NCI-H1092 (cell line): ENCODE measurements around the gene PCDHGA7.
"Not testable (repeated sequence)": the region's sequence is repeated elsewhere in the genome, so short reads cannot be mapped to it uniquely, and the experiment has no call there.

Experiments
- DNase-seq: peaks from one replicate; lab custom pipeline; 2025; lab: John Stamatoyannopoulos, UW

The PCDHGA7 gene

DNA sequence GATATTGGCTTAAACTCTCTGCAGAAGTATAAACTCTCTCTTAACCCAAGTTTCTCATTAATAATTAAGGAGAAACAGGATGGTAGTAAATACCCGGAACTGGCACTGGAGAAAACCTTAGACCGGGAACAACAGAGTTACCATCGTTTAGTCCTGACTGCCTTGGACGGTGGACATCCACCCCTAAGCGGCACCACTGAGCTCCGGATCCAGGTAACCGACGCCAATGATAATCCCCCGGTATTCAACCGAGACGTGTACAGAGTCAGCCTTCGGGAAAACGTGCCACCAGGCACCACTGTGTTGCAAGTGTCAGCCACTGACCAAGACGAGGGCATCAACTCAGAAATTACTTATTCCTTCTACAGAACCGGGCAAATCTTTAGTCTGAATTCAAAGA lies 16.1 kb downstream of the PCDHGA7 start:
- no peak for DNase-seq

DNA sequence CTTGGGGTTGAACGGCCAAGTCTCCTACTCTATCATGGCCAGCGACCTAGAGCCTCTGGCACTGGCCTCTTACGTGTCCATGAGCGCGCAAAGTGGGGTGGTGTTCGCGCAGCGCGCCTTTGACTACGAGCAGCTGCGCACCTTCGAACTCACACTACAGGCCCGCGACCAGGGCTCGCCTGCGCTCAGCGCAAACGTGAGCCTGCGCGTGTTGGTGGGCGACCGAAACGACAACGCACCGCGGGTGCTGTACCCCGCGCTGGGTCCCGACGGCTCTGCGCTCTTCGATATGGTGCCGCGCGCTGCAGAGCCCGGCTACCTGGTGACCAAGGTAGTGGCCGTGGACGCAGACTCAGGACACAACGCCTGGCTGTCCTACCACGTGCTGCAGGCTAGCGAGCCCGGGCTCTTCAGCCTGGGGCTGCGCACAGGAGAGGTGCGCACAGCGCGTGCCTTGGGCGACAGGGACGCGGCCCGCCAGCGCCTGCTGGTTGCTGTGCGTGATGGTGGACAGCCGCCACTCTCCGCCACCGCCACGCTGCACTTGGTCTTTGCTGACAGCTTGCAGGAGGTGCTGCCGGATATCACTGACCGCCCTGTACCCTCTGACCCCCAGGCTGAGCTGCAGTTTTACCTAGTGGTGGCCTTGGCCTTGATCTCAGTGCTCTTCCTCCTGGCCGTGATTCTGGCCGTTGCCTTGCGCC lies 17.2 kb downstream of the PCDHGA7 start:
- no peak for DNase-seq

DNA sequence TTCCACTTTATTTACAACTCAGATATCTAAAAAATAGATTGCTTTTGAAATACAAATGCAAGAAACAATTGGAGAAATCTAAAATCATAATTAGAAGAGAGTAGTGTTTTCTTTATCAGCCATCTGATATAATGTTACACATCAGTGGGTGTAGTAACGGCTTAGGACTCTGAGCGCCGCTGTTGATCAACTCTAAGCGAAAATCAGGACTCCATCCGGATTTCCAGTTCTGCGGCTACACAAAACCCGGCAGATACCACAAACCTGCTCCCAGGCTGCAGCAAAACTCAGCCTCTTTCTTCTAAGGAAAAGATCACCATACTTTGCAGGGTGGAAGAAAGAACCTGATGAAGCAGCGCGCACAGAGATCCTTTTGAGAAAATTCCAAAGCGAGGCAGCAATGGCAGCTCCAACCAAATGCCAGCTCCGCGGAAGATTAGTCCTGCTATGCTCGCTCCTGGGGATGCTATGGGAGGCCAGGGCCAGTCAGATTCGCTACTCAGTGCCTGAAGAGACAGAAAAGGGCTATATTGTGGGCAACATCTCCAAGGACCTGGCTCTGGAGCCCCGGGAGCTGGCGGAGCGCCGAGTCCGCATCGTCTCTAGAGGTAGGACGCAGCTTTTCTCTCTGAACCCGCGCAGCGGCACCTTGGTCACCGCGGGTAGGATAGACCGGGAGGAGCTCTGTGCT lies 20.2 kb downstream of the PCDHGA7 start, which contains the start of gene PCDHGA9:
TSS of gene PCDHGA9 (plus strand) at position 226 of the 691 bp plus-strand sequence. CDS start at position 401, 175 bp downstream.
- DNase-seq = no peak

DNA sequence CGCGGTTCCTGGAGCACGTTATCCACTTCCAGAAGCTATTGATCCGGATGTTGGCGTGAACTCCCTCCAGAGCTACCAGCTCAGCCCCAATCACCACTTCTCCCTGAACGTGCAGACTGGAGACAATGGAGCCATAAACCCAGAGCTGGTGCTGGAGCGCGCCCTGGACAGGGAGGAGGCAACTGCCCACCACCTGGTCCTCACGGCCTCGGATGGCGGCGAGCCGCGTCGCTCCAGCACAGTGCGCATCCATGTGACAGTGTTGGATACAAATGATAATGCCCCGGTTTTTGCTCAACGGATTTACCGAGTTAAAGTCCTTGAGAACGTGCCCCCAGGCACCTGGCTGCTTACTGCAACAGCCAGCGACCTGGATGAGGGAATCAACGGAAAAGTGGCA lies 20.8 kb downstream of the PCDHGA7 start:
- DNase-seq = no peak

DNA sequence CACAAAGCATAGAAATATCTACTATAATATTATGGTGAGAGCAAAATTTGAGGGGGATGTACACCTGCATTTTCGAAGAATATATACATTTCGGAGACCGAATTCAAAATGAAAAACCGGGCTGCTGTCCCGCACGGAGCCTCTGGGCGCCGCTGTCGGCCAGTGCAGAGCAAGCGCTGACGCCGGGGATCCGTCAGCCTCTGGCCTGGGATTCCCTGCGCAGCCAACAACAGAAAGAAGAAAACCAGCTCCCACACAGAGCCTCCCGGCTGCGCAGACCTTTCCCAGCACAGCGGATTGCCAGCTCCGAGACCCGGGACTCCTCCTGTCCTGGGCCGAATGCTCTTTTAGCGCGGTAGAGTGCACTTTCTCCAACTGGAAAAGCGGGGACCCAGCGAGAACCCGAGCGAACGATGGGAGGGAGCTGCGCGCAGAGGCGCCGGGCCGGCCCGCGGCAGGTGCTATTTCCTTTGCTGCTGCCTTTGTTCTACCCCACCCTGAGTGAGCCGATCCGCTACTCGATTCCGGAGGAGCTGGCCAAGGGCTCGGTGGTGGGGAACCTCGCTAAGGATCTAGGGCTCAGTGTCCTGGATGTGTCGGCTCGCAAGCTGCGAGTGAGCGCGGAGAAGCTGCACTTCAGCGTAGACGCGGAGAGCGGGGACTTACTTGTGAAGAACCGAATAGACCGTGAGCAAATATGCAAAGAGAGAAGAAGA lies 25.4 kb downstream of the PCDHGA7 start, which contains the start of gene PCDHGB6:
TSS of gene PCDHGB6 (plus strand) at position 232 of the 716 bp plus-strand sequence. CDS start at position 414, 182 bp downstream.
- DNase-seq = not testable (repeated sequence)

DNA sequence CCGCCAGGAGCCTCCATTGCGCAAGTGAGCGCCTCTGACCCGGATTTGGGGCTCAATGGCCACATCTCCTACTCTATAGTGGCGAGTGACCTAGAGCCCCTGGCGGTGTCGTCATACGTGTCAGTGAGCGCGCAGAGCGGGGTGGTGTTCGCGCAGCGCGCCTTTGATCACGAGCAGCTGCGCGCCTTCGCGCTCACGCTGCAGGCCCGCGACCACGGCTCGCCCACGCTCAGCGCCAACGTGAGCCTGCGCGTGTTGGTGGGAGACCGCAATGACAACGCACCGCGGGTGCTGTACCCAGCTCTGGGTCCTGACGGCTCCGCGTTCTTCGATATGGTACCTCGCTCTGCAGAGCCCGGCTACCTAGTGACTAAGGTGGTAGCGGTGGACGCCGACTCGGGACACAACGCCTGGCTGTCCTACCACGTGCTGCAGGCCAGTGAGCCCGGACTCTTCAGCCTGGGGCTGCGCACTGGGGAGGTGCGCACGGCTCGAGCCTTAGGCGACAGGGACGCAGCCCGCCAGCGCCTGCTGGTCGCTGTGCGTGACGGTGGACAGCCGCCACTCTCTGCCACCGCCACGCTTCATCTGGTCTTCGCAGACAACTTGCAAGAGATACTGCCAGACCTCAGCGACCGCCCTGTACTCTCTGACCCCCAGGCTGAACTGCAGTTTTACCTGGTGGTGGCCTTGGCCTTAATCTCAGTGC lies 27.2 kb downstream of the PCDHGA7 start:
- DNase-seq = no peak

DNA sequence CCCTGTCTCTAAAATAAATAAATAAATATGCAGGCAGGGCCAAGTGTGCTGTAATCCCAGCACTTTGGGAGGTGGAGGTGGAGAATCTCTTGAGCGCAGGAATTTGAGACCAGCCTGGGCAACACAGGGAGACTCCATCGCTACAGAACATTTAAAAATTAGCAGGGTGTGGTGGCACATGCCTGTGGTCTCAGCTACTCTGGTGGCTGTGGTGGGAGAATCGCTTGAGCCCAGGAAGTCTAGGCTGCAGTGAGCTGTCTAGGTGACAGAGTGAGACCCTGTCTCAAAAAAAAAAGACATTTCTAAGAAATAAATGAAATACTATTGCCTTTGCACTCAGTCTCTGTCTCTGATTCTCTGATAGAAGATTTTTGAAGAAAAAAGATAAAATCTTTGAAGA lies 29.0 kb downstream of the PCDHGA7 start:
- DNase-seq = no peak

DNA sequence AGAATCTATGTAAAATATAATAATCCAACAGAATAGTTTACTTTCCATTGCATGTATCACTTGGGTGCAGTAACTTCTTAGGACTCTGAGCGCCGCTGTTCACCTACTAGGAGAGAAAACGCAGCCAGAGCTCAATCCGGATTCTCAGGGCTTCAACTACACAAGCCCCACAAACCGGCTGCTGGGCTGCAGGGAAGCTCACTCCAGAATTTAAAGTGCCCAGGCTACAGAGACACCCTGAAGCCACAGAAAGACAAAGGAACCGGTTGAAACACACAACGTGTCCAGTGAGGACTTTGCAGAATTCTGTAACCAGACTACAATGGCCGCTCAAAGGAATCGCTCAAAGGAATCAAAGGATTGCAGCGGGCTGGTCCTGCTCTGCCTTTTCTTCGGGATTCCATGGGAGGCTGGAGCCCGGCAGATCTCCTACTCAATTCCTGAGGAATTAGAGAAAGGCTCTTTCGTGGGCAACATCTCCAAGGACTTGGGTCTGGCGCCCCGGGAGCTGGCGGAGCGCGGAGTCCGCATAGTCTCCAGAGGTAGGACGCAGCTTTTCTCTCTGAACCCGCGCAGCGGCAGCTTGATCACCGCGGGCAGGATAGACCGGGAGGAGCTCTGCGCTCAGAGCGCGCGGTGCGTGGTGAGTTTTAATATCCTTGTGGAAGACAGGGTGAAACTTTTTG lies 30.5 kb downstream of the PCDHGA7 start, which contains the start of gene PCDHGA10:
TSS of gene PCDHGA10 (plus strand) at position 134 of the 686 bp plus-strand sequence. CDS start at position 323, 189 bp downstream.
- no peak for DNase-seq

DNA sequence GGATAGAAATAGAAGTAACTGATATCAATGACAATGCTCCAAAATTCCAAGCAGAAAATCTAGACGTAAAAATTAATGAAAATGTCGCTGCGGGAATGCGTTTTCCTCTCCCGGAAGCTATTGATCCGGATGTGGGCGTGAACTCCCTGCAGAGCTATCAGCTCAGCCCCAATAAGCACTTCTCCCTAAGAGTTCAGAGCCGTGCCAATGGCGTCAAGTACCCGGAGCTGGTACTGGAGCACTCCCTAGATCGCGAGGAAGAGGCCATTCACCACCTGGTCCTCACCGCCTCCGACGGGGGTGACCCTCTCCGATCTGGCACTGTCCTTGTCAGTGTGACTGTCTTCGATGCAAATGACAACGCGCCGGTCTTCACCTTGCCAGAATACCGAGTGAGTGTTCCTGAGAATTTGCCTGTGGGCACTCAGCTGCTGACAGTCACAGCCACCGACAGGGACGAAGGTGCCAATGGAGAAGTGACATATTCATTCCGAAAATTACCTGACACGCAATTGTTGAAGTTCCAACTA lies 31.1 kb downstream of the PCDHGA7 start:
- no peak for DNase-seq

DNA sequence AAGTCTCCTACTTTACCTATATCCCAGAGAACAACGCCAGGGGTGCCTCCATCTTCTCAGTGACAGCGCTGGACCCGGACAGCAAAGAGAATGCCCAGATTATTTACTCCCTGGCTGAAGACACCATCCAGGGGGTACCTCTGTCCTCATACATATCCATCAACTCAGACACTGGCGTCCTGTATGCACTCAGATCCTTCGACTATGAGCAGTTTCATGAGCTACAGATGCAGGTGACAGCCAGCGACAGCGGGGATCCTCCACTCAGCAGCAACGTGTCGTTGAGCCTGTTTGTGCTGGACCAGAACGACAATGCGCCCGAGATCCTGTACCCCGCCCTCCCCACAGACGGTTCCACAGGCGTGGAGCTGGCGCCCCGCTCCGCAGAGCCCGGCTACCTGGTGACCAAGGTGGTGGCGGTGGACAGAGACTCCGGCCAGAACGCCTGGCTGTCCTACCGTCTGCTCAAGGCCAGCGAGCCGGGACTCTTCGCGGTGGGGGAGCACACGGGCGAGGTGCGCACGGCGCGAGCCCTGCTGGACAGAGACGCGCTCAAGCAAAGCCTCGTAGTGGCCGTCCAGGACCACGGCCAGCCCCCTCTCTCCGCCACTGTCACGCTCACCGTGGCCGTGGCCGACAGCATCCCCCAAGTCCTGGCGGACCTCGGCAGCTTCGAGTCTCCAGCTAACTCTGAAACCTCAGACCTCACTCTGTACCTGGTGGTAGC lies 32.2 kb downstream of the PCDHGA7 start:
- not testable (repeated sequence) for DNase-seq

DNA sequence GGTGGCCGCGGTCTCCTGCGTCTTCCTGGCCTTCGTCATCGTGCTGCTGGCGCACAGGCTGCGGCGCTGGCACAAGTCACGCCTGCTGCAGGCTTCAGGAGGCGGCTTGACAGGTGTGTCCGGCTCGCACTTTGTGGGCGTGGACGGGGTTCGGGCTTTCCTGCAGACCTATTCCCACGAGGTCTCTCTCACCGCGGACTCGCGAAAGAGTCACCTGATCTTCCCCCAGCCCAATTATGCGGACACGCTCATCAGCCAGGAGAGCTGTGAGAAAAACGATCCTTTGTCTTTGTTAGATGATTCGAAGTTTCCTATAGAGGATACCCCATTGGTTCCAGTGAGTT lies 32.7 kb downstream of the PCDHGA7 start:
- not testable (repeated sequence) for DNase-seq

DNA sequence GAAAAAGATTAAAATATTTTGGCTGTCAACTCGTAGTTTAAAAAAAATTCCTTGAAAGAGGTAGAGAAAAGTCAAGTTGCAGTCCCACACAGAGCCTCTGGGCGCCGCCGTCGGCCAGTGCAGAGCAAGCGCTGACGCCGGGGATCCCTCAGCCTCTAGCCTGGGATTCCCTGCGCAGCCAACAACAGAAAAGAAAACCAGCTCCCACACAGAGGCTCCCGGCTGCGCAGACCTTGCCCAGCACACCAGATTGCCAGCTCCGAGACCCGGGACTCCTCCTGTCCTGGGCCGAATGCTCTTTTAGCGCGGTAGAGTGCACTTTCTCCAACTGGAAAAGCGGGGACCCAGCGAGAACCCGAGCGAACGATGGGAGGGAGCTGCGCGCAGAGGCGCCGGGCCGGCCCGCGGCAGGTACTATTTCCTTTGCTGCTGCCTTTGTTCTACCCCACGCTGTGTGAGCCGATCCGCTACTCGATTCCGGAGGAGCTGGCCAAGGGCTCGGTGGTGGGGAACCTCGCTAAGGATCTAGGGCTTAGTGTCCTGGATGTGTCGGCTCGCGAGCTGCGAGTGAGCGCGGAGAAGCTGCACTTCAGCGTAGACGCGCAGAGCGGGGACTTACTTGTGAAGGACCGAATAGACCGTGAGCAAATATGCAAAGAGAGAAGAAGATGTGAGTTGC lies 35.1 kb downstream of the PCDHGA7 start, which contains the start of gene PCDHGB7:
TSS of gene PCDHGB7 (plus strand) at position 184 of the 679 bp plus-strand sequence. CDS start at position 367, 183 bp downstream.
- DNase-seq = peak; percentile 59

DNA sequence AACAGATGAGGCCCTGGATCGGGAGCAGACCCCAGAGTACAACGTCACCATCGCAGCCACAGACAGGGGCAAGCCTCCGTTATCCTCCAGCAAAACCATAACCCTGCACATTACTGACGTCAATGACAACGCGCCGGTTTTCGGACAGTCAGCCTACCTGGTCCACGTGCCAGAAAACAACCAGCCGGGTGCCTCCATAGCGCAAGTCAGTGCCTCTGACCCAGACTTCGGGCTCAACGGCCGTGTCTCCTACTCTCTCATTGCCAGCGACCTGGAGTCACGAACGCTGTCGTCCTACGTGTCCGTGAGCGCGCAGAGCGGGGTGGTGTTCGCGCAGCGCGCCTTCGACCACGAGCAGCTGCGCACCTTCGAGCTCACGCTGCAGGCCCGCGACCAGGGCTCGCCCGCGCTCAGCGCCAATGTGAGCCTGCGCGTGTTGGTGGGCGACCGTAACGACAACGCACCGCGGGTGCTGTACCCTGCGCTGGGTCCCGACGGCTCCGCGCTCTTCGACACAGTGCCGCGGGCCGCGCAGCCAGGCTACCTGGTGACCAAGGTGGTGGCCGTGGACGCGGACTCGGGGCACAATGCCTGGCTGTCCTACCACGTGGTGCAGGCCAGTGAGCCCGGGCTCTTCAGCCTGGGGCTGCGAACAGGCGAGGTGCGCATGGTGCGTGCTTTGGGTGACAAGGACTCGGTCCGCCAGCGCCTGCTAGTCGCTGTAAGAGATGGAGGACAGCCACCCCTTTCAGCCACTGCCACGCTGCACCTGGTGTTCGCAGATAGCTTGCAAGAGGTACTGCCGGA lies 36.7 kb downstream of the PCDHGA7 start:
- DNase-seq = no peak

DNA sequence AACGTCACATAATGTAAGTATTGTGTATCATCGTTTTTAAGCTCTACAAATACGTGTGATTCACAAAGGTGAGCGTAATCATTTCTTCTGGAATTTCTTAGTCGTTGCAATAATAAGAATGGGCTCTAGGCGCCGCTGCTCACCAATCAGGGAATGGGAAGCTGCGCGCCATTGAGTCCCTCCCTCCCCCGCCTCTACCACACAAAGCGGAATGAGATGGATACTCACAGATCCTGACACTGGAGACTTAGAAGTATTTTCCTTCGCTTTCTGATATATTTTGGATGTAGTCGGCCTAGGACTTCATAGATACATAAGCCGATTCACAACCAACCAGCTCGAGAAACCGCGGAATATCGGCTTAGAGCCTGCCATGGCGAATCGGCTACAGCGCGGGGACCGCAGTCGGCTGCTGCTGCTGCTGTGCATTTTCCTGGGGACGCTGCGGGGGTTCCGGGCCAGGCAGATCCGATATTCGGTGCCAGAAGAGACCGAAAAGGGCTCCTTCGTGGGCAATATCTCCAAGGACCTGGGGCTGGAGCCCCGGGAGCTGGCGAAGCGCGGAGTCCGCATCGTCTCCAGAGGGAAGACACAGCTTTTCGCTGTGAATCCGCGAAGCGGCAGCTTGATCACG lies 38.4 kb downstream of the PCDHGA7 start, which contains the start of gene PCDHGA11:
TSS of gene PCDHGA11 (plus strand) at position 197 of the 634 bp plus-strand sequence. CDS start at position 374, 177 bp downstream.
- DNase-seq = no peak

DNA sequence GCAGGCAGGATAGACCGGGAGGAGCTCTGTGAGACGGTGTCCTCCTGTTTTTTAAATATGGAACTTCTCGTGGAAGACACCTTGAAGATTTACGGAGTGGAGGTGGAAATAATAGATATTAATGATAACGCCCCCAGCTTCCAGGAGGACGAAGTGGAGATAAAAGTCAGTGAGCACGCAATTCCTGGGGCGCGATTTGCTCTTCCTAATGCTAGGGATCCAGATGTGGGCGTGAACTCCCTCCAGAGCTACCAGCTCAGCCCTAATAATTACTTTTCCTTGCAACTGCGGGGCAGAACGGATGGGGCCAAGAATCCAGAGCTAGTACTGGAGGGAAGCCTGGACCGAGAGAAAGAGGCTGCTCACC lies 38.9 kb downstream of the PCDHGA7 start:
- DNase-seq = no peak

DNA sequence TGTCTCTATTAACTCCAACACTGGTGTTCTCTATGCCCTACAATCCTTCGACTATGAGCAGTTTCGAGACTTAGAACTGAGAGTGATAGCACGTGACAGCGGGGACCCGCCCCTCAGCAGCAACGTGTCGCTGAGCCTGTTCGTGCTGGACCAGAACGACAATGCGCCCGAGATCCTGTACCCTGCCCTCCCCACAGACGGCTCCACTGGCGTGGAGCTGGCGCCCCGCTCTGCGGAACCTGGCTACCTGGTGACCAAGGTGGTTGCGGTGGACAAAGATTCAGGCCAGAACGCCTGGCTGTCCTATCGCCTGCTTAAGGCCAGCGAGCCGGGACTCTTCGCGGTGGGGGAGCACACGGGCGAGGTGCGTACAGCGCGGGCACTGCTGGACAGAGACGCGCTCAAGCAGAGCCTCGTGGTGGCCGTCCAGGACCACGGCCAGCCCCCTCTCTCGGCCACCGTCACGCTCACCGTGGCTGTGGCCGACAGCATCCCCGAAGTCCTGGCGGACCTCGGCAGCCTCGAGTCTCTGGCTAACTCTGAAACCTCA lies 40.3 kb downstream of the PCDHGA7 start:
- no peak for DNase-seq

DNA sequence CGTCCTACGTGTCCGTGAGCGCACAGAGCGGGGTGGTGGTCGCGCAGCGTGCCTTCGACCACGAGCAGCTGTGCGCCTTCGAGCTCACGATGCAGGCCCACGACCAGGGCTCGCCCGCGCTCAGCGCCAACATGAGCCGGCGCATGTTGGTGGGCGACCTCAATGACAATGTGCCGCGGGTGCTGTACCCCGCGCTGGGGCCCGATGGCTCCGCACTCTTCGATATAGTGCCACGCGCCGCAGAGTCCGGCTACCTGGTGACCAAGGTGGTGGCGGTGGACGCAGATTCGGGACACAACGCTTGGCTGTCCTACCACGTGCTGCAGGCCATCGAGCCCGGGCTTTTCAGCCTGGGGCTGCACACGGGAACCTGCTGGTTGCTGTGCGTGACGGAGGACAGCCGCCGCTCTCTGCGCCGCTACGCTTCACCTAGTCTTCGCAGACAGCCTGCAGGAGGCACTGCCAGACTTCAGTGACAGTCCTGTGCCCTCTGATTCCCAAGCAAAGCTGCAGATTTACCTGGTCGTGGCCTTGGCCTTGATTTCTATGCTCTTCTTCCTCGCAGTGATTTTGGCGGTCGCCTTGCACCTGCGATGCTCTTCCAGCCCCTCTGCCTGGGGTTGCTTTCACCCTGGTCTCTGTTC lies 45.4 kb downstream of the PCDHGA7 start:
- no peak for DNase-seq
